ENCODE measurements around the gene TSC2. TPM values are rescaled to one million over a fixed set of nuclear protein-coding genes. Genes with fewer than 3 reads are reported as not detected.

TSC2 gene
- total and polyA plus RNA-seq, 2 experiments from 2014 or later, result 123 to 152 TPM

DNA sequence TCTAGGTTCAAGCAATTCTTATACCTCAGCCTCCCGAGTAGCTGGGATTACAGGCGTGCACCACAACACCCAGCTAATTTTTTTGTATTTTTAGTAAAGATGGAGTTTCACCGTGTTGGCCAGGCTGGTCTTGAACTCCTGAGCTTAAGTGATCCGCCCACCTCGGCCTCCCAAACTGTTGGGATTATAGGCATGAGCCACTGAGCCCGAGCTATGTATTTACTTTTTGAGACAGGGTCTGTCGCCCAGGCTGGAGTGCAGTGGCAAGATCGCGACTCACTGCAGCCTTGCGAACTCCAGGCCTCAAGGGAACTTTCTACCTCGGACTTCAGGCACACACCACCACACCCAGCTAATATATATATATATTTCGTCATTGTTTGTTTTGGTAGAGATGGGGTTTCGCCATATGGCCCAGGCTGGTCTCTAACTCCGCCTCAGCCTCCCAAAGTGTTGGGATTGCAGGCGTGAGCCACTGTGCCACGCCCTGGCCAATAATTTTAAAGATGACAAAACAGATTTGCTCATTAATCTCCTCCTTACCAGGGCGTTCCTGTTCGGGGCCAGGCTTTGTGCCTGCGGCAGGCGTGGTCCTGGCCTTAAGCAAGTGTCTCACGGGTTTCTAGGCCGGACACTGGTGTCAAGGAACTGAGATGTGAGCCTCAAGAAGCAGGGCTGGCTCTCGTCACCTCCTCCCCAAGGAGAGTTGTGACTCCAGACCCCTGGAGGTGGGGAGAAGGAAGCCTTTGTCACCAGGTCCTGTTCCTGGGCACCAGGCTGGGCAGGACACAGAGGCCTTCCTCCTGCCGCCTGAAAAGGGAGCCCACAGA is 32.5 kb upstream of the TSC2 start:
- Histone ChIP-seq H3K9me3 (ENCODE audit: low read depth) (no peaks in the 10 kb centered on the region), H3K27ac (no peak overlapping the region), H3K27me3 (peaks cover 30% of the 10 kb centered on the region), H3K36me3 (no peaks in the 10 kb centered on the region), H3K4me1 (ENCODE audit: low read depth) (peaks cover 11% of the 10 kb centered on the region), H3K4me3 (no peak overlapping the region)
- DNase-seq (ENCODE audit: low read depth in 1 of 2, low spot score in 1 of 2), result peak in 1 of 2 donors; percentile 11
- TF ChIP-seq, protein P1, sequence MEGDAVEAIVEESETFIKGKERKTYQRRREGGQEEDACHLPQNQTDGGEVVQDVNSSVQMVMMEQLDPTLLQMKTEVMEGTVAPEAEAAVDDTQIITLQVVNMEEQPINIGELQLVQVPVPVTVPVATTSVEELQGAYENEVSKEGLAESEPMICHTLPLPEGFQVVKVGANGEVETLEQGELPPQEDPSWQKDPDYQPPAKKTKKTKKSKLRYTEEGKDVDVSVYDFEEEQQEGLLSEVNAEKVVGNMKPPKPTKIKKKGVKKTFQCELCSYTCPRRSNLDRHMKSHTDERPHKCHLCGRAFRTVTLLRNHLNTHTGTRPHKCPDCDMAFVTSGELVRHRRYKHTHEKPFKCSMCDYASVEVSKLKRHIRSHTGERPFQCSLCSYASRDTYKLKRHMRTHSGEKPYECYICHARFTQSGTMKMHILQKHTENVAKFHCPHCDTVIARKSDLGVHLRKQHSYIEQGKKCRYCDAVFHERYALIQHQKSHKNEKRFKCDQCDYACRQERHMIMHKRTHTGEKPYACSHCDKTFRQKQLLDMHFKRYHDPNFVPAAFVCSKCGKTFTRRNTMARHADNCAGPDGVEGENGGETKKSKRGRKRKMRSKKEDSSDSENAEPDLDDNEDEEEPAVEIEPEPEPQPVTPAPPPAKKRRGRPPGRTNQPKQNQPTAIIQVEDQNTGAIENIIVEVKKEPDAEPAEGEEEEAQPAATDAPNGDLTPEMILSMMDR (IDR thresholded peaks at IDR 0.05; ENCODE audit: low read depth, low read length), result no peak

DNA sequence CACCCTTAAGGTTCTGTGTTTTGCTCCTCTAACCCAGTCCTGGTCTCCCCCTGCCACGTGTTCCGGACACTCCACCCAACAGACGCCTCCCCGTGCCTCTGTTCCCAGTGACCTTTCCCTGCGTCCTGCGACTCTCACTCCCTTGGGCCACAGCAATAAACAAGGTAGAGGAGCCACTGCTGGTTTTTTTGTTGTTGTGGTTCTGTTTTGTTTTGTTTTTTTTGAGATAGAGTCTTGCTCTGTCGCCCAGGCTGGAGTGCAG is 31.9 kb upstream of the TSC2 start:
- TF ChIP-seq, protein P1 (IDR thresholded peaks at IDR 0.05; ENCODE audit: low read depth, low read length), result no peak
- Histone ChIP-seq H3K36me3 (no peaks in the 10 kb centered on the region), H3K27me3 (peaks cover 35% of the 10 kb centered on the region), H3K27ac (no peak overlapping the region), H3K4me3 (no peak overlapping the region), H3K9me3 (ENCODE audit: low read depth) (no peaks in the 10 kb centered on the region), H3K4me1 (ENCODE audit: low read depth) (peaks cover 12% of the 10 kb centered on the region)
- DNase-seq (ENCODE audit: low read depth in 1 of 2, low spot score in 1 of 2), result no peak

DNA sequence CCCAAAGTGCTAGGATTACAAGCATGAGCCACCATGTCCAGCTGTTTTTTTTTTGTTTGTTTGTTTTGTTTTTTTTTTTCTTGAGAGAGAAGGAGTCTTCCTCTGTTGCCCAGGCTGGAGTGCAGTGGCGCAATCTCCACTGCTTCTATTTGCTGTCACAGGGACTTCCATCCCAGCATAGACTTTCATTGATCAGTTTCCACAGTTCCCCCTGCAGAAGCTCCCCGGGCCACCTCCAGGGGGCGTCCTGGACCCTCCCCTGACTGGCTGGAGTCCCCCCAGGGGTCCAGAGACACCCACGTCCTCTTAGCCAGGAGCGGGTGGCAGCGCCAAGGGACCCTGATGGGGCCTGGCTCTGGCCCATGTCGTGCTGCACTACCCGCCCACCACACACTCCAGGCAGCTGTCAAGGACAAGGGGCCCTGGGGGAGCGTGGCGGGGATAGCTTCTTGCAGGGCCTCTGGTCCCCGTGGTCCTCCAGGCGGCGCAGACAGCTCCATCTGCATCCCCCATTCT is 31.3 kb upstream of the TSC2 start:
- Histone ChIP-seq H3K36me3 (no peaks in the 10 kb centered on the region), H3K4me1 (ENCODE audit: low read depth) (peaks cover 12% of the 10 kb centered on the region), H3K4me3 (no peak overlapping the region), H3K9me3 (ENCODE audit: low read depth) (no peaks in the 10 kb centered on the region), H3K27me3 (peaks cover 41% of the 10 kb centered on the region), H3K27ac (no peak overlapping the region)
- TF ChIP-seq, protein P1 (IDR thresholded peaks at IDR 0.05; ENCODE audit: low read depth, low read length), result peak; percentile 50
- no peak for DNase-seq (ENCODE audit: low read depth in 1 of 2, low spot score in 1 of 2)

DNA sequence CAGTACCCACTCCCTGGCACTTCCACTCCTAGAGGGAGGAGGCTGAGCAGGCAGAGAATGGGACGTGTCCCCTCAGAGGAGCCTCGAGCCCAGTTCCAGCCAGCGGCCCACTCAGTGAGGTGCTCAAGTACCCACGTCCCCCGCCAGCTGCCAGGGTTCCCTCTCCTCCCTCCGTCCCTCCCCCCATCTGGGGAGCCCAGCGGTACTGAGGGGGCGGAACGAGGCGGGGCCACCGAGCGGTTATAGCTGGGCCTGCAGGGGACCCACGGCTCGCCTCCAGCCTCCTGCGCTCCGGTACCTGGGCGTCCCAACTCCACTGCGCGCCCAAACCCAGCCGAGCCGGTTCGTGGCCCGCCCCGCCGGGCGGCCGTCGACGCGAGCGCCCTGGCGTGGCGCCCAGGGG is 28.3 kb upstream of the TSC2 start, which contains the start of gene NPW:
TSS of gene NPW (plus strand) at position 268 of the 403 bp plus-strand sequence.
- Histone ChIP-seq H3K27ac (no peak within 1 kb of the TSS), H3K36me3 (no peaks in the 10 kb centered on the region), H3K4me3 (peak within 1 kb of the TSS; percentile 7), H3K9me3 (ENCODE audit: low read depth) (no peaks in the 10 kb centered on the region), H3K27me3 (peaks cover 44% of the 10 kb centered on the region), H3K4me1 (ENCODE audit: low read depth) (peaks cover 12% of the 10 kb centered on the region)
- TF ChIP-seq, protein P1 (IDR thresholded peaks at IDR 0.05; ENCODE audit: low read depth, low read length), result no peak
- DNase-seq (ENCODE audit: low read depth in 1 of 2, low spot score in 1 of 2), result no peak

DNA sequence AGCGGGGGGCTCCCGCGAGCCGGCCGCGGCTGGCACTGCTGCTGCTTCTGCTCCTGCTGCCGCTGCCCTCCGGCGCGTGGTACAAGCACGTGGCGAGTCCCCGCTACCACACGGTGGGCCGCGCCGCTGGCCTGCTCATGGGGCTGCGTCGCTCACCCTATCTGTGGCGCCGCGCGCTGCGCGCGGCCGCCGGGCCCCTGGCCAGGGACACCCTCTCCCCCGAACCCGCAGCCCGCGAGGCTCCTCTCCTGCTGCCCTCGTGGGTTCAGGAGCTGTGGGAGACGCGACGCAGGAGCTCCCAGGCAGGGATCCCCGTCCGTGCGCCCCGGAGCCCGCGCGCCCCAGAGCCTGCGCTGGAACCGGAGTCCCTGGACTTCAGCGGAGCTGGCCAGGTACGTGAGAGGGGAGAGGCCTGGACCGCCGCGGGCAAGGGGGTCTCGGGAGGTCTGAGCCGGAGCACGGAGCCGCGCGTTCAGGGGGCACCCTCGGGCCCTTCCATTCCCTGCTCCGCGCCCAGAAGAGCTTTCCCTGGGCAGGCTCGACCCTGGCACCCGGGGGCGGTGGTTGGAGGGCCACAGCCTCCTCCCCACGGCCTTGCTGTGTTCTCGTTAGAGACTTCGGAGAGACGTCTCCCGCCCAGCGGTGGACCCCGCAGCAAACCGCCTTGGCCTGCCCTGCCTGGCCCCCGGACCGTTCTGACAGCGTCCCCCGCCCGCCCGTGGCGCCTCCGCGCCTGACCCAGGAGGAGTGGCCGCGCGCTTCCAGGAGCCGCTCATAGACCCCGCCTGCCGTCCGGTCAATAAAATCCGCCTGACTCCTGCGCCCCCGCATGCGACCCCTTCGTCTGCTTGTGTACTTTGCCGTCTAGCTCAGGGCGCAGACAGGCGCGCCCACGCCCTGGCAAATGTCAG is 27.6 kb upstream of the TSC2 start:
- peaks cover 44% of the 10 kb centered on the region for H3K27me3 ChIP-seq
- no peaks in the 10 kb centered on the region for H3K9me3 ChIP-seq (ENCODE audit: low read depth)
- DNase-seq (ENCODE audit: low read depth in 1 of 2, low spot score in 1 of 2), result peak in 1 of 2 donors; percentile 43
- H3K36me3 ChIP-seq, result no peaks in the 10 kb centered on the region
- peak overlapping the region; percentile 7 for H3K4me3 ChIP-seq
- H3K4me1 ChIP-seq (ENCODE audit: low read depth), result peaks cover 12% of the 10 kb centered on the region
- no peak overlapping the region for H3K27ac ChIP-seq
- TF ChIP-seq, protein P1 (IDR thresholded peaks at IDR 0.05; ENCODE audit: low read depth, low read length), result no peak

Measured in cardiac muscle cell (in vitro differentiated cells and primary cell).